Uterus (tissue), 2 donors: ENCODE measurements around the gene HCK.

Experiments
- POLR2A ChIP-seq, 2 donors: fragments of 450-650 bp; IDR thresholded peaks; one replicate each; pipeline ENCODE4 v1.6.1; 2016; ENCODE audit warnings: antibody characterized with exemption in 2 of 2, mild to moderate bottlenecking in 1 of 2, moderate library complexity in 1 of 2
- TF ChIP-seq, protein P1 (sequence below), 4 experiments: fragments of 200-600 bp in 2 of 4; fragments of 450-650 bp in 2 of 4; sonication (generic) in 2 of 4; IDR thresholded peaks; one replicate each; pipeline ENCODE4 v1.5.1; 2016 to 2019; ENCODE audit warnings: antibody characterized with exemption in 4 of 4, mild to moderate bottlenecking in 2 of 4, moderate library complexity in 1 of 4

DNA sequence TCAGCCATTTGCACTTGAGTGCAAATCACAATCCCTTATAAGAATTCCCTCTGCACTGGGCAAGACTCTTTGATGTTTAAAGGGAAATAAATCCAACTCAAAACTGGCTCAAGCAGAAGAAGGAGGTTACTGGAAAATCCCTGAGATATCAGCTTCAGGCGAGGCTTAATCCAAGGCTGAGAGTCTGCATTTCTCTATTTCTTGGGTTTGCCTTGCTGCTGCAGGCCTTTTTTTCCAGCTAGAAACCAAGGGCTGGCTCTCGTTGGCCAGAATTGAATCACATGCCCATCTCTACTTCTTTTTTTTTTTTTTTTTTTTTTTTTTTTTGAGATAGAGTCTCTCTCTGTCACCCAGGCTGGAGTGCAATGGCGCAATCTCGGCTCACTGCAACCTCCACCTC lies 11.7 kb downstream of the HCK start:
- TF ChIP-seq, protein P1, sequence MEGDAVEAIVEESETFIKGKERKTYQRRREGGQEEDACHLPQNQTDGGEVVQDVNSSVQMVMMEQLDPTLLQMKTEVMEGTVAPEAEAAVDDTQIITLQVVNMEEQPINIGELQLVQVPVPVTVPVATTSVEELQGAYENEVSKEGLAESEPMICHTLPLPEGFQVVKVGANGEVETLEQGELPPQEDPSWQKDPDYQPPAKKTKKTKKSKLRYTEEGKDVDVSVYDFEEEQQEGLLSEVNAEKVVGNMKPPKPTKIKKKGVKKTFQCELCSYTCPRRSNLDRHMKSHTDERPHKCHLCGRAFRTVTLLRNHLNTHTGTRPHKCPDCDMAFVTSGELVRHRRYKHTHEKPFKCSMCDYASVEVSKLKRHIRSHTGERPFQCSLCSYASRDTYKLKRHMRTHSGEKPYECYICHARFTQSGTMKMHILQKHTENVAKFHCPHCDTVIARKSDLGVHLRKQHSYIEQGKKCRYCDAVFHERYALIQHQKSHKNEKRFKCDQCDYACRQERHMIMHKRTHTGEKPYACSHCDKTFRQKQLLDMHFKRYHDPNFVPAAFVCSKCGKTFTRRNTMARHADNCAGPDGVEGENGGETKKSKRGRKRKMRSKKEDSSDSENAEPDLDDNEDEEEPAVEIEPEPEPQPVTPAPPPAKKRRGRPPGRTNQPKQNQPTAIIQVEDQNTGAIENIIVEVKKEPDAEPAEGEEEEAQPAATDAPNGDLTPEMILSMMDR (IDR thresholded peaks at IDR 0.05), result no peak
- no peak for TF ChIP-seq POLR2A (IDR thresholded peaks at IDR 0.05)
